ENCODE results near the gene LRRC61. TPM values are rescaled to one million over a fixed set of nuclear protein-coding genes. Genes with fewer than 3 reads are reported as not detected.

Gene LRRC61
- total and polyA plus RNA-seq, 2 of the 13 experiments (the other 11 are each of a cell fraction or from before 2014, with no cell fraction given) = 33.0 to 34.8 TPM

GRCh38 chr7:150340875-150341262 is 17.7 kb downstream of the LRRC61 start:
- intact Hi-C loops (cut with micrococcal nuclease; ENCODE audit: unreplicated experiment) = loop anchor here (1.0 to 5.0 kb wide), 3 partner anchors 27 to 444 kb away; partner anchors contain the start of gene REPIN1
- peak overlapping the region; percentile 75 to 88 (median 86) for H3K4me3 ChIP-seq (replicated peaks in 1 of 3; ENCODE audit: insufficient read depth in 1 of 3, low read depth in 2 of 3, low read length in 3 of 3)
- H3K9ac ChIP-seq (ENCODE audit: insufficient read depth, low read depth, low read length) = peak overlapping the region; percentile 75
- DNase-seq (ENCODE audit: low spot score) (no peak), FAIRE-seq (no peak), ATAC-seq (peak; percentile 13)
- CTCF ChIA-PET (ENCODE audit: low intra/inter-chr PET ratio, low total read pairs) = no interaction called here
- BruUV-seq (replicated peaks) = TSS peak; percentile 80
- peak overlapping the region; percentile 49 for H3K27ac ChIP-seq (ENCODE audit: extremely low read length, insufficient read depth, low read length)
- in situ Hi-C loops (cut with HindIII; ENCODE audit: extremely low pct_ligation_motif_present, low pct_unique_long_range_greater_than_20kb) = loop anchor here (5.0 kb wide), 1 partner anchor 61 kb away; no protein-coding TSS in a partner anchor
- H3K4me2 ChIP-seq (ENCODE audit: low read depth, low read length) = peak overlapping the region; percentile 86
- peaks cover 41% of the 10 kb centered on the region for H3K4me1 ChIP-seq (ENCODE audit: insufficient read depth, low read length)
- no peaks in the 10 kb centered on the region for H3K9me3 ChIP-seq (ENCODE audit: low read length)
- no peak overlapping the region for H2AFZ ChIP-seq (ENCODE audit: low read length)
- no peaks in the 10 kb centered on the region; a peak in 1 of 5 replicates for H3K27me3 ChIP-seq (ENCODE audit: control insufficient read depth in 1 of 2, insufficient read depth in 2 of 2, low read length in 2 of 2)
- H3K36me3 ChIP-seq (replicated peaks in 1 of 2; ENCODE audit: control insufficient read depth in 1 of 2, insufficient read depth in 2 of 2, low read length in 2 of 2) = peaks cover 5 to 6% of the 10 kb centered on the region in 2 experiments; a peak in 2 of 5 replicates
- WGBS (ENCODE audit: low lambda C conversion rate) = 4% methylated on average over 13 of the region's 29 CpGs
- POLR2A ChIA-PET = interaction anchor here (0.9 to 4.7 kb wide), 12 partner anchors 10 to 66 kb away, joined by 3 to 40 read pairs (median 6); partner anchors contain the start of genes ACTR3C, LRRC61 and REPIN1
- H4K20me1 ChIP-seq (ENCODE audit: insufficient read depth, low read length) = peaks cover 2% of the 10 kb centered on the region; the same call in 1 of the 2 replicates
- peaks cover 3% of the 10 kb centered on the region for H3K79me2 ChIP-seq (ENCODE audit: insufficient read depth, low read length)
- no peak for TF ChIP-seq TSC22D2 (CRISPR knock-in tag; IDR thresholded peaks at IDR 0.05; ENCODE audit: borderline replicate concordance)
- TF ChIP-seq ZNF720 (CRISPR knock-in tag; IDR thresholded peaks at IDR 0.05) = no peak
- TF ChIP-seq ZBTB2 (CRISPR knock-in tag; IDR thresholded peaks at IDR 0.05; ENCODE audit: low read depth) = peak; percentile 33; the same call in 1 of the 2 replicates
- TF ChIP-seq NFE2L2 (IDR thresholded peaks at IDR 0.05; ENCODE audit: low read length) = no peak
- TF ChIP-seq ISX (CRISPR knock-in tag; conservative IDR thresholded peaks at IDR 0.05) = no peak
- no peak for TF ChIP-seq PLRG1 (conservative IDR thresholded peaks at IDR 0.05)
- TF ChIP-seq NR3C1 (CRISPR knock-in tag; IDR thresholded peaks at IDR 0.05) = no peak
- no peak for TF ChIP-seq SCMH1 (CRISPR knock-in tag; IDR thresholded peaks at IDR 0.05; ENCODE audit: borderline replicate concordance)
- TF ChIP-seq MATR3 (CRISPR knock-in tag; IDR thresholded peaks at IDR 0.05) = no peak
- no peak for TF ChIP-seq GZF1 (CRISPR knock-in tag; IDR thresholded peaks at IDR 0.05)
- TF ChIP-seq GPN1 (CRISPR knock-in tag; IDR thresholded peaks at IDR 0.05; ENCODE audit: borderline replicate concordance) = no peak
- TF ChIP-seq ZNF276 (CRISPR knock-in tag; IDR thresholded peaks at IDR 0.05; ENCODE audit: low read depth) = no peak
- no peak for TF ChIP-seq IKZF1 (IDR thresholded peaks at IDR 0.05)
- no peak for TF ChIP-seq ZBTB25 (CRISPR knock-in tag; IDR thresholded peaks at IDR 0.05)
- no peak for TF ChIP-seq MEF2D (CRISPR knock-in tag; IDR thresholded peaks at IDR 0.05)
- no peak for TF ChIP-seq PHF5A (CRISPR knock-in tag; IDR thresholded peaks at IDR 0.05; ENCODE audit: low read depth, unreplicated experiment)
- no peak for TF ChIP-seq ZNF235 (CRISPR knock-in tag; IDR thresholded peaks at IDR 0.05; ENCODE audit: borderline replicate concordance)
- TF ChIP-seq STAT5B (CRISPR knock-in tag; IDR thresholded peaks at IDR 0.05) = no peak
- TF ChIP-seq CBX1 (IDR thresholded peaks at IDR 0.05; ENCODE audit: low read depth) = no peak
- no peak for TF ChIP-seq PCBP2 (optimal IDR thresholded peaks at IDR 0.05; ENCODE audit: low read depth, low read length, poor library complexity, severe bottlenecking)
- no peak for TF ChIP-seq ZFYVE20 (CRISPR knock-in tag; IDR thresholded peaks at IDR 0.05; ENCODE audit: borderline replicate concordance, low read depth)
- TF ChIP-seq BATF2 (CRISPR knock-in tag; IDR thresholded peaks at IDR 0.05) = no peak

Measured in HepG2 (cell line).